T47D (cell line): Measurements from ENCODE around the gene JPT2.

ENCODE experiments used
- DNase-seq, 2 experiments: peaks; one replicate each; pipeline versions ENCODE4 v3.0.0 to v3.0.0-alpha.2; 2011 to 2012; ENCODE audit warnings: low read depth in 1 of 2, low spot score in 1 of 2
- JUND ChIP-seq: IDR thresholded peaks from 2 replicates; pipeline ENCODE4 v1.6.1; 2012; ENCODE audit warnings: low read depth
- in situ Hi-C: cut with HindIII; loops from 2 replicates; pipeline ENCODE4 v1.10.0; 2016; ENCODE audit warnings: low sequenced_read_pairs, low pct_unique_long_range_greater_than_20kb

The JPT2 gene

GRCh38 chr16:1740781-1741490 lies 62.9 kb downstream of the JPT2 start:
- in situ Hi-C loops, result no loop called here
- no peak for DNase-seq
- TF ChIP-seq JUND, result no peak

GRCh38 chr16:1741553-1742165 lies 63.6 kb downstream of the JPT2 start:
- no peak for TF ChIP-seq JUND
- in situ Hi-C loops, result no loop called here

GRCh38 chr16:1743376-1744337 lies 65.6 kb downstream of the JPT2 start:
- TF ChIP-seq JUND, result no peak
- in situ Hi-C loops, result no loop called here
- DNase-seq, result no peak

More at GRCh38 chr16:1741553-1742165, 63.6 kb downstream of the JPT2 start:
- no peak for DNase-seq

GRCh38 chr16:1744338-1744840 lies 66.3 kb downstream of the JPT2 start:
- no peak for DNase-seq
- in situ Hi-C loops, result no loop called here

GRCh38 chr16:1745181-1745899 lies 67.3 kb downstream of the JPT2 start:
- peak in 1 of 2 experiments; percentile 45 for DNase-seq
- in situ Hi-C loops, result no loop called here
- TF ChIP-seq JUND, result no peak

More at GRCh38 chr16:1744338-1744840, 66.3 kb downstream of the JPT2 start:
- no peak for TF ChIP-seq JUND

- in situ Hi-C loops, result no loop called here
- DNase-seq, result no peak
- no peak for TF ChIP-seq JUND
Observed at GRCh38 chr16:1745900-1746692, 68.0 kb downstream of the JPT2 start.

- DNase-seq, result no peak
- TF ChIP-seq JUND, result no peak
- in situ Hi-C loops, result no loop called here
Observed at GRCh38 chr16:1746693-1747195, 68.7 kb downstream of the JPT2 start.

GRCh38 chr16:1747934-1748333 lies 69.9 kb downstream of the JPT2 start:
- no peak for DNase-seq
- in situ Hi-C loops, result no loop called here
- no peak for TF ChIP-seq JUND

GRCh38 chr16:1749152-1750117 lies 71.4 kb downstream of the JPT2 start:
- TF ChIP-seq JUND, result no peak
- DNase-seq, result no peak
- in situ Hi-C loops, result no loop called here
